Left lung (tissue), 10 donors: ENCODE data around the gene IGFL4. TPM values are rescaled to one million over a fixed set of nuclear protein-coding genes. Genes with fewer than 3 reads are reported as not detected.
"Not testable (repeated sequence)": the region's sequence is repeated elsewhere in the genome, so short reads cannot be mapped to it uniquely, and the experiment has no call there.

Experiments used
- ATAC-seq: fragments of 200-7000 bp; cut with Tn5 transposase; one replicate; pipeline ENCODE4 v1.9.1; 2020; ENCODE audit warnings: moderate library complexity
- DNase-seq, 4 donors: peaks; one replicate each; pipeline ENCODE4 v3.0.0-alpha.2; 2013 to 2020
- H3K27ac ChIP-seq, 2 donors: fragments of 200-600 bp; sonication (generic) in 1 of 2; one replicate each; pipeline versions ENCODE4 v1.5.0 to v1.8.0; 2020 to 2021
- H3K27me3 ChIP-seq, 2 donors: fragments of 200-600 bp; sonication (generic) in 1 of 2; one replicate each; pipeline versions ENCODE4 v1.5.0 to v1.8.0; 2020 to 2021
- H3K36me3 ChIP-seq, 2 donors: fragments of 200-600 bp; sonication (generic) in 1 of 2; one replicate each; pipeline versions ENCODE4 v1.5.0 to v1.8.0; 2020 to 2021
- H3K4me1 ChIP-seq, 2 donors: fragments of 200-600 bp; one replicate each; pipeline ENCODE4 v1.8.0; 2021
- H3K4me3 ChIP-seq, 2 donors: fragments of 200-600 bp; sonication (generic) in 1 of 2; one replicate each; pipeline versions ENCODE4 v1.5.0 to v1.8.0; 2020 to 2021; ENCODE audit warnings: mild to moderate bottlenecking in 1 of 2
- H3K9me3 ChIP-seq, 2 donors: fragments of 200-600 bp; sonication (generic) in 1 of 2; one replicate each; pipeline versions ENCODE4 v1.5.0 to v1.8.0; 2020 to 2021
- CTCF ChIP-seq, 2 donors: fragments of 200-600 bp; sonication (generic) in 1 of 2; IDR thresholded peaks; one replicate each; pipeline versions ENCODE4 v1.5.0 to v1.8.0; 2021; ENCODE audit warnings: antibody characterized with exemption in 2 of 2
- intact Hi-C, 2 donors: fragments of 100-400 bp; cut with DNase I; formaldehyde crosslinking; loops; one replicate each; pipeline versions ENCODE4 v1.11.2 to v1.14.2; 2022
- polyA plus RNA-seq, 6 donors: library from polyadenylated mRNA; unstranded; fragments of 120-200 nt; gene quantifications; one replicate each; pipeline ENCODE4 v1.2.1, GENCODE V29; 2013; ENCODE audit not compliant: insufficient read length in 6 of 6
- total RNA-seq, 2 donors: library from RNA; stranded (reverse); fragmentation: NEBNext Ultra II Directional; extraction: Animal tissue kit (Norgen Biotek cat#: 25700); gene quantifications; one replicate each; pipeline ENCODE4 v1.2.1, GENCODE V29; 2021
- donor health status: DM: no; HTN: yes; CAD: no.
- donor health status: DM: no; HTN: no; CAD: no.

The IGFL4 gene
- total and polyA plus RNA-seq, 8 donors, result 0.48 to 1.2 (median 1.0) TPM; not detected in 2

DNA sequence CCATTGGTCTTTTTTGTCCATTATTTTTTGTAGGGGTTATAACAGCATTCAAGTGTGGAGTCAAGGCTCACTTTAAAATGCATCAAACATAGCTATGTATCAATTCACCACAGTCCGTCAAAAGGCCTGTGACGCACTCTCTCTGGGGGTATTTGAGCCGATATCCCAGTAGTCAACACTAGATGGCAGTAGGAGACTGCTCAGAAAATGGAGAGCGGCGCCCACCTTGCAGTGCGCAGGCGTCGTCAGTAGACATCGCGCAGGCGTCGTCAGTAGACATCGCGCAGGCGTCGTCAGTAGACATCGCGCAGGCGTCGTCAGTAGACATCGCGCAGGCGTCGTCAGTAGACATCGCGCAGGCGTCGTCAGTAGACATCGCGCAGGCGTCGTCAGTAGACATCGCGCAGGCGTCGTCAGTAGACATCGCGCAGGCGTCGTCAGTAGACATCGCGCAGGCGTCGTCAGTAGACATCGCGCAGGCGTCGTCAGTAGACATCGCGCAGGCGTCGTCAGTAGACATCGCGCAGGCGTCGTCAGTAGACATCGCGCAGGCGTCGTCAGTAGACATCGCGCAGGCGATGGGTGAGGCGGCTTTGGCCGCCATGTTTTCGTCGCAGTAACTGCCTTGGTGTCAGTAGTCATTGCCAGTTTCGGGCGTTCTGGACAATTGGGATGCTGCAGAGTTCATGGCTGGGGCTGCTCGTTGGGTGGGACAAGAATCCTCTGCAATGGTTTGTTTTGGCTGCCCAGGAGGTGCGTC is 38.0 kb upstream of the IGFL4 start:
- H3K27me3 ChIP-seq, result peaks cover 42 to 90% of the 10 kb centered on the region in 2 donors
- not testable (repeated sequence) for H3K4me3 ChIP-seq, H3K27ac ChIP-seq, H3K9me3 ChIP-seq, H3K36me3 ChIP-seq, H3K4me1 ChIP-seq
- intact Hi-C loops, result loop anchor here in 1 of 2 donors (5.0 kb wide), 1 partner anchor 189 kb away; no protein-coding TSS in a partner anchor
- TF ChIP-seq CTCF (IDR thresholded peaks at IDR 0.05), result peak; percentile 24 to 44
- ATAC-seq (peak; percentile 56), DNase-seq (peak in 2 of 4 donors; percentile 23 to 64)

DNA sequence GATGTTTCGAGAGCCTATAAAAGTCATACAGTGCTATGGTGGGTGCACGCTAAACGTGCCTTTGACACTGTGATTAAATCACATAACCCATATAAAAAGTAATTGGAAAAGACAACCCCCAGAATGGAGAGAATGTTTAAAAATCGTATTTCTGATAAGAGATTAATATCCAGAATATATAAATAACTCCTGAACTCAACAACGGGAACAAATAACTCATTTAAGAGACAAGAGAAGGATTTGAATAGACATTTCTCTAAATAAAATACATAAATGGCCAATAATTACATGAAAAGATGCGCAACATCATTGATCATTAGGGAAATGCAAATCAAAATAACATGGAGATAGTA is 37.0 kb upstream of the IGFL4 start:
- no peak for ATAC-seq
- DNase-seq, result no peak
- TF ChIP-seq CTCF (IDR thresholded peaks at IDR 0.05), result no peak
- H3K36me3 ChIP-seq, result no peaks in the 10 kb centered on the region
- no peaks in the 10 kb centered on the region for H3K9me3 ChIP-seq
- peaks cover 43 to 92% of the 10 kb centered on the region in 2 donors for H3K27me3 ChIP-seq
- intact Hi-C loops, result loop anchor here in 1 of 2 donors (5.0 kb wide), 1 partner anchor 190 kb away; no protein-coding TSS in a partner anchor
- no peak overlapping the region for H3K4me3 ChIP-seq
- H3K27ac ChIP-seq, result no peak overlapping the region
- peaks cover 0 to 8% of the 10 kb centered on the region in 2 donors for H3K4me1 ChIP-seq

- DNase-seq (peak in 2 of 4 donors; percentile 27 to 63), ATAC-seq (peak; percentile 90)
- Histone ChIP-seq H3K27me3 (peaks cover 43 to 88% of the 10 kb centered on the region in 2 donors), H3K27ac (no peak overlapping the region), H3K36me3 (no peaks in the 10 kb centered on the region), H3K9me3 (no peaks in the 10 kb centered on the region), H3K4me1 (peaks cover 0 to 8% of the 10 kb centered on the region in 2 donors), H3K4me3 (no peak overlapping the region)
- intact Hi-C loops, result loop anchor here in 1 of 2 donors (5.0 kb wide), 1 partner anchor 190 kb away; no protein-coding TSS in a partner anchor
- TF ChIP-seq CTCF (IDR thresholded peaks at IDR 0.05), result peak; percentile 47 to 74
Measured at GRCh38 chr19:46076951-46077814, 36.4 kb upstream of the IGFL4 start.

- no peak overlapping the region for H3K4me3 ChIP-seq
- no peak for TF ChIP-seq CTCF (IDR thresholded peaks at IDR 0.05)
- H3K27me3 ChIP-seq, result peaks cover 43 to 87% of the 10 kb centered on the region in 2 donors
- intact Hi-C loops, result loop anchor here in 1 of 2 donors (5.0 kb wide), 1 partner anchor 191 kb away; no protein-coding TSS in a partner anchor
- H3K9me3 ChIP-seq, result no peaks in the 10 kb centered on the region
- no peak overlapping the region for H3K27ac ChIP-seq
- DNase-seq (no peak), ATAC-seq (no peak)
- no peaks in the 10 kb centered on the region for H3K36me3 ChIP-seq
- peaks cover 0 to 8% of the 10 kb centered on the region in 2 donors for H3K4me1 ChIP-seq
Measured at GRCh38 chr19:46076031-46076880, 35.5 kb upstream of the IGFL4 start.
